Uterus (tissue), 2 donors: ENCODE data around the gene FBXL19.

Experiments
- POLR2A ChIP-seq, 2 donors: fragments of 450-650 bp; IDR thresholded peaks; one replicate each; pipeline ENCODE4 v1.6.1; 2016; ENCODE audit warnings: antibody characterized with exemption in 2 of 2, mild to moderate bottlenecking in 1 of 2, moderate library complexity in 1 of 2
- TF ChIP-seq, protein P1 (sequence below), 4 experiments: fragments of 200-600 bp in 2 of 4; fragments of 450-650 bp in 2 of 4; sonication (generic) in 2 of 4; IDR thresholded peaks; one replicate each; pipeline ENCODE4 v1.5.1; 2016 to 2019; ENCODE audit warnings: antibody characterized with exemption in 4 of 4, mild to moderate bottlenecking in 2 of 4, moderate library complexity in 1 of 4

DNA sequence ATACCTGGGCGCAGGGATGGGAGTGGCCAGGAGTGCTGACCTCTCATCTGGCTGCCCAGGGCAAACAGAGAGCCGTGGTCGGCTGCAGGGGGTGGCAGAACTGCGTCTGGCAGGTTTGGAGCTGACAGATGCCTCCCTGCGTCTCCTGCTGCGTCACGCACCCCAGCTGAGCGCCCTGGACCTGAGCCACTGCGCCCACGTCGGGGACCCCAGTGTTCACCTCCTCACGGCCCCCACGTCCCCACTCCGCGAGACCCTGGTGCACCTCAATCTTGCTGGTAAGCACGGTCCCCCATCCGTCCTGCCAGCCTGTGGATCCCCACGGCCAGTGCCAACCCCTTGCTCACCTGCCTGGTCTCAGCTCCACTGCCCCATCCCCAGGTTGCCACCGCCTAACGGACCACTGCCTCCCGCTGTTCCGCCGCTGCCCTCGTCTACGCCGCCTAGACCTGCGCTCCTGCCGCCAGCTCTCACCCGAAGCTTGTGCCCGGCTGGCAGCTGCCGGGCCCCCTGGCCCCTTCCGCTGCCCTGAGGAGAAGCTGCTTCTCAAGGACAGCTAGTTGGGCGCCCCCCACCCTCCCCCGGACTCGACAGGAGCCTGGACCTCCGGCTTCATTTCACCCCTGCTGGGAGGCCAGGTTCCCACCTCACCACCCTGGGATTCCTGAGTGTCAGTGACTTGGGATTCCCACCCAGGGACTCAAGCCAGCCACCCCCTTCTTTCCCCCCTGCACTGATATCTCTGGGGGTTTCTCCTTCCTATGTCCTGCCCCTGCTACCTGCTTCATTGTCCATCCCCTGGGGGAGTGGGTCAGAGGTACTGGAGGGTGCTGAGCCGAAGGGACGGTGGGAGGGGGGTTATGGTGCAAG lies 23.5 kb downstream of the FBXL19 start:
- no peak for TF ChIP-seq POLR2A (IDR thresholded peaks at IDR 0.05)
- TF ChIP-seq, protein P1, sequence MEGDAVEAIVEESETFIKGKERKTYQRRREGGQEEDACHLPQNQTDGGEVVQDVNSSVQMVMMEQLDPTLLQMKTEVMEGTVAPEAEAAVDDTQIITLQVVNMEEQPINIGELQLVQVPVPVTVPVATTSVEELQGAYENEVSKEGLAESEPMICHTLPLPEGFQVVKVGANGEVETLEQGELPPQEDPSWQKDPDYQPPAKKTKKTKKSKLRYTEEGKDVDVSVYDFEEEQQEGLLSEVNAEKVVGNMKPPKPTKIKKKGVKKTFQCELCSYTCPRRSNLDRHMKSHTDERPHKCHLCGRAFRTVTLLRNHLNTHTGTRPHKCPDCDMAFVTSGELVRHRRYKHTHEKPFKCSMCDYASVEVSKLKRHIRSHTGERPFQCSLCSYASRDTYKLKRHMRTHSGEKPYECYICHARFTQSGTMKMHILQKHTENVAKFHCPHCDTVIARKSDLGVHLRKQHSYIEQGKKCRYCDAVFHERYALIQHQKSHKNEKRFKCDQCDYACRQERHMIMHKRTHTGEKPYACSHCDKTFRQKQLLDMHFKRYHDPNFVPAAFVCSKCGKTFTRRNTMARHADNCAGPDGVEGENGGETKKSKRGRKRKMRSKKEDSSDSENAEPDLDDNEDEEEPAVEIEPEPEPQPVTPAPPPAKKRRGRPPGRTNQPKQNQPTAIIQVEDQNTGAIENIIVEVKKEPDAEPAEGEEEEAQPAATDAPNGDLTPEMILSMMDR (IDR thresholded peaks at IDR 0.05): no peak
